NT2/D1 (cell line): ENCODE data around the gene MOV10L1.

Source experiments
- DNase-seq: peaks from one replicate; pipeline ENCODE4 v3.0.0-alpha.2; 2011; ENCODE audit warnings: low read depth, low spot score
- H3K27me3 ChIP-seq: 2 replicates; pipeline ENCODE4 v1.6.0; 2011; ENCODE audit warnings: mild to moderate bottlenecking; ENCODE audit not compliant: insufficient read length, insufficient read depth
- H3K36me3 ChIP-seq: 2 replicates; pipeline ENCODE4 v1.6.1; 2011; ENCODE audit warnings: mild to moderate bottlenecking, low read length, mixed read lengths; ENCODE audit not compliant: insufficient read depth, insufficient read length
- H3K4me1 ChIP-seq: 2 replicates; pipeline ENCODE4 v1.5.1; 2011; ENCODE audit not compliant: insufficient read depth, insufficient read length
- H3K4me3 ChIP-seq: 2 replicates; pipeline ENCODE4 v1.5.1; 2011; ENCODE audit warnings: low read depth; ENCODE audit not compliant: insufficient read length
- H3K9ac ChIP-seq: 2 replicates; pipeline ENCODE4 v1.6.0; 2011; ENCODE audit warnings: low read depth; ENCODE audit not compliant: insufficient read length
- H3K9me3 ChIP-seq: 2 replicates; pipeline ENCODE4 v1.5.1; 2011; ENCODE audit warnings: mild to moderate bottlenecking, low read length; ENCODE audit not compliant: insufficient read depth
- SUZ12 ChIP-seq: IDR thresholded peaks from 2 replicates; pipeline ENCODE4 v1.6.1; 2011; ENCODE audit not compliant: insufficient read length, insufficient read depth; ENCODE audit errors: extremely low read depth
- YY1 ChIP-seq: IDR thresholded peaks from 2 replicates; pipeline ENCODE4 v1.6.1; 2011; ENCODE audit not compliant: insufficient read length, insufficient read depth
- ZNF274 ChIP-seq: IDR thresholded peaks from 2 replicates; pipeline ENCODE4 v1.6.1; 2011; ENCODE audit warnings: mild to moderate bottlenecking, low read depth, low read length

MOV10L1 gene

GRCh38 chr22:50207383-50208140 is 117.8 kb downstream of the MOV10L1 start:
- Histone ChIP-seq H3K36me3 (peaks cover 72% of the 10 kb centered on the region), H3K27me3 (no peaks in the 10 kb centered on the region), H3K4me1 (peaks cover 13% of the 10 kb centered on the region), H3K9me3 (no peaks in the 10 kb centered on the region), H3K9ac (no peak overlapping the region), H3K4me3 (no peak overlapping the region)
- no peak for TF ChIP-seq SUZ12
- no peak for TF ChIP-seq ZNF274
- TF ChIP-seq YY1 = no peak
- DNase-seq = no peak

GRCh38 chr22:50208430-50208938 is 118.7 kb downstream of the MOV10L1 start:
- Histone ChIP-seq H3K4me1 (peaks cover 13% of the 10 kb centered on the region), H3K27me3 (no peaks in the 10 kb centered on the region), H3K4me3 (no peak overlapping the region), H3K9me3 (no peaks in the 10 kb centered on the region), H3K9ac (no peak overlapping the region), H3K36me3 (peaks cover 70% of the 10 kb centered on the region)
- TF ChIP-seq SUZ12 (no peak), YY1 (no peak), ZNF274 (no peak)
- no peak for DNase-seq

- Histone ChIP-seq H3K4me3 (no peak overlapping the region), H3K27me3 (no peaks in the 10 kb centered on the region), H3K4me1 (peaks cover 13% of the 10 kb centered on the region), H3K36me3 (peaks cover 67% of the 10 kb centered on the region), H3K9me3 (no peaks in the 10 kb centered on the region), H3K9ac (no peak overlapping the region)
- DNase-seq = no peak
- TF ChIP-seq YY1 (no peak), ZNF274 (no peak), SUZ12 (no peak)
Measured at GRCh38 chr22:50208939-50209892, 119.4 kb downstream of the MOV10L1 start.

GRCh38 chr22:50209893-50210292 is 120.1 kb downstream of the MOV10L1 start:
- no peak for TF ChIP-seq YY1
- no peak for TF ChIP-seq ZNF274
- Histone ChIP-seq H3K36me3 (peaks cover 65% of the 10 kb centered on the region), H3K4me3 (no peak overlapping the region), H3K27me3 (no peaks in the 10 kb centered on the region), H3K9ac (no peak overlapping the region), H3K4me1 (peaks cover 13% of the 10 kb centered on the region), H3K9me3 (no peaks in the 10 kb centered on the region)
- no peak for DNase-seq

- no peak overlapping the region for H3K9ac ChIP-seq
- TF ChIP-seq SUZ12 (no peak), YY1 (no peak), ZNF274 (no peak)
- DNase-seq = no peak
- H3K4me1 ChIP-seq = peaks cover 13% of the 10 kb centered on the region
- H3K4me3 ChIP-seq = no peak overlapping the region
- H3K9me3 ChIP-seq = no peaks in the 10 kb centered on the region
- no peaks in the 10 kb centered on the region for H3K27me3 ChIP-seq
- peaks cover 66% of the 10 kb centered on the region for H3K36me3 ChIP-seq
Measured at GRCh38 chr22:50210378-50211139, 120.8 kb downstream of the MOV10L1 start.

GRCh38 chr22:50211147-50211546 is 121.3 kb downstream of the MOV10L1 start:
- Histone ChIP-seq H3K4me3 (no peak overlapping the region), H3K27me3 (no peaks in the 10 kb centered on the region), H3K9ac (no peak overlapping the region), H3K4me1 (peaks cover 8% of the 10 kb centered on the region), H3K36me3 (peaks cover 68% of the 10 kb centered on the region), H3K9me3 (no peaks in the 10 kb centered on the region)
- DNase-seq = no peak
- TF ChIP-seq SUZ12 (no peak), ZNF274 (no peak), YY1 (no peak)
